Adrenal gland (tissue), 12 donors: ENCODE data around the gene COL23A1. TPM values are rescaled to one million over a fixed set of nuclear protein-coding genes. Genes with fewer than 3 reads are reported as not detected.

Experiments
- DNase-seq, 7 donors: peaks; one replicate each; pipeline ENCODE4 v3.0.0-alpha.2; 2019 to 2020
- H3K27ac ChIP-seq, 5 donors: fragments of 200-600 bp; sonication (generic) in 4 of 5; 1 replicate in 3 of 5; 2 replicates in 2 of 5; pipeline versions ENCODE4 v1.5.1 to v1.8.0; 2016 to 2020; ENCODE audit warnings: mild to moderate bottlenecking in 1 of 5
- H3K27me3 ChIP-seq: fragments of 200-600 bp; 2 replicates; pipeline ENCODE4 v1.8.0; 2021
- H3K36me3 ChIP-seq, 2 donors: fragments of 200-600 bp; replicated peaks in 1 of 2; 1 replicate in 1 of 2; 2 replicates in 1 of 2; pipeline versions ENCODE4 v1.5.1 to v1.8.0; 2018 to 2022
- H3K4me1 ChIP-seq, 2 donors: fragments of 200-600 bp; replicated peaks in 1 of 2; 1 replicate in 1 of 2; 2 replicates in 1 of 2; pipeline versions ENCODE4 v1.5.1 to v1.8.0; 2018 to 2021
- H3K4me3 ChIP-seq, 4 donors: fragments of 200-600 bp; sonication (generic) in 3 of 4; one replicate each; pipeline ENCODE4 v1.5.1; 2016 to 2018
- H3K9me3 ChIP-seq, 3 donors: fragments of 200-600 bp; sonication (generic) in 1 of 3; replicated peaks in 1 of 3; 1 replicate in 2 of 3; 2 replicates in 1 of 3; pipeline versions ENCODE4 v1.5.1 to v1.8.0; 2016 to 2021
- POLR2A ChIP-seq, 2 donors: fragments of 450-650 bp; IDR thresholded peaks; one replicate each; pipeline ENCODE4 v1.6.1; 2017; ENCODE audit warnings: antibody characterized with exemption in 2 of 2, mild to moderate bottlenecking in 2 of 2, moderate library complexity in 1 of 2
- WGBS, 4 donors: extraction: QIAGEN DNeasy Blood & Tissue Kit in 2 of 4; methylation state at CpG; one replicate each; pipeline versions ENCODE4 v1.1.5 to v1.1.7; 2013 to 2017; 5-methylcytosine and 5-hydroxymethylcytosine counted together
- intact Hi-C, 2 donors: fragments of 100-400 bp; cut with DNase I; formaldehyde crosslinking; loops; one replicate each; pipeline versions ENCODE4 v1.14.1 to v1.15.0; 2022 to 2023
- polyA plus RNA-seq, 3 donors: library from polyadenylated mRNA; stranded (reverse); fragments of 200-250 nt in 2 of 3; fragments of 350-450 nt in 1 of 3; fragmentation: Illumina TruSeq in 1 of 3; extraction: RNeasy Lipid Tissue Mini Kit (QIAGEN cat#74804) in 1 of 3; gene quantifications; one replicate each; pipeline ENCODE4 v1.2.3, GENCODE V29; 2013 to 2014
- total RNA-seq, 9 donors: library from RNA; depleted of rRNA in 4 of 9; stranded (reverse); fragments of >200 nt in 4 of 9; fragments of 120-200 nt in 1 of 9; fragmentation: NEBNext Ultra II Directional in 1 of 9; extraction: Animal tissue kit (Norgen Biotek cat#: 25700) in 1 of 9; gene quantifications; one replicate each; pipeline versions ENCODE4 v1.1.0 to v1.2.4, GENCODE V29; 2013 to 2023
- TF ChIP-seq, protein P1 (sequence below), 6 experiments: fragments of 450-650 bp in 4 of 6; fragments of 200-600 bp in 2 of 6; sonication (generic) in 1 of 6; IDR thresholded peaks; 1 replicate in 5 of 6; 2 replicates in 1 of 6; pipeline versions ENCODE4 v1.5.1 to v1.8.0; 2016 to 2021; ENCODE audit warnings: antibody characterized with exemption in 6 of 6, mild to moderate bottlenecking in 2 of 6, moderate library complexity in 1 of 6
- donor health status: healthy with polysubstance abuse.
- donor health status: Bipolar disorder and iron deficiency.
- donor health status: DM: yes; HTN: yes; CAD: no.
- donor health status: DM: no; HTN: no; CAD: no.
- donor health status: DM: no; HTN: no; CAD: no.
- donor health status: DM: yes; HTN: yes; CAD: no.

COL23A1 gene
- total and polyA plus RNA-seq, 12 donors = 0.09 to 4.4 (median 0.88) TPM

DNA sequence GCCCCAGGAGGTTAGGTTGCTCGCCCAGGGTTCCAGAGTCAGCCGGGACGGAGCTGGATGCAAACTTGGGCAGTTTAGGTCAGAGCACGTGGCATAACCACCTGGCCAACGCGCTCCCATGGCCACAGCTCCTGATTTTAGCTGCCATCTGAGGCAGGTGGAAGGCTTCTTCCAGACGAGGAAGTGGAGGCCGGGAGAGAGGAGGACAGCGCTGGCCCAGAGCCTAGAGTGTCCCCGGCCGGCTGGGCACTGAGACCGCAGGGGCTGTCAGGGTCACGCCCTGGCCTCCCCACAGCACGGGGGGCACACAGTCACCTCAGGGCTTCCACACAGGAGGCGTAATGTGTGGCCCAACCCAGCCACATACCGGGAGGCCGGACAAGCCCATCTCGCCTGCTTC, 341.4 kb downstream of the COL23A1 start:
- Histone ChIP-seq H3K27me3 (no peaks in the 10 kb centered on the region), H3K36me3 (no peaks in the 10 kb centered on the region), H3K9me3 (no peaks in the 10 kb centered on the region), H3K27ac (no peak overlapping the region), H3K4me1 (no peaks in the 10 kb centered on the region), H3K4me3 (no peak overlapping the region)
- no peak for DNase-seq
- no peak for TF ChIP-seq POLR2A (IDR thresholded peaks at IDR 0.05)
- TF ChIP-seq, protein P1, sequence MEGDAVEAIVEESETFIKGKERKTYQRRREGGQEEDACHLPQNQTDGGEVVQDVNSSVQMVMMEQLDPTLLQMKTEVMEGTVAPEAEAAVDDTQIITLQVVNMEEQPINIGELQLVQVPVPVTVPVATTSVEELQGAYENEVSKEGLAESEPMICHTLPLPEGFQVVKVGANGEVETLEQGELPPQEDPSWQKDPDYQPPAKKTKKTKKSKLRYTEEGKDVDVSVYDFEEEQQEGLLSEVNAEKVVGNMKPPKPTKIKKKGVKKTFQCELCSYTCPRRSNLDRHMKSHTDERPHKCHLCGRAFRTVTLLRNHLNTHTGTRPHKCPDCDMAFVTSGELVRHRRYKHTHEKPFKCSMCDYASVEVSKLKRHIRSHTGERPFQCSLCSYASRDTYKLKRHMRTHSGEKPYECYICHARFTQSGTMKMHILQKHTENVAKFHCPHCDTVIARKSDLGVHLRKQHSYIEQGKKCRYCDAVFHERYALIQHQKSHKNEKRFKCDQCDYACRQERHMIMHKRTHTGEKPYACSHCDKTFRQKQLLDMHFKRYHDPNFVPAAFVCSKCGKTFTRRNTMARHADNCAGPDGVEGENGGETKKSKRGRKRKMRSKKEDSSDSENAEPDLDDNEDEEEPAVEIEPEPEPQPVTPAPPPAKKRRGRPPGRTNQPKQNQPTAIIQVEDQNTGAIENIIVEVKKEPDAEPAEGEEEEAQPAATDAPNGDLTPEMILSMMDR (IDR thresholded peaks at IDR 0.05) = no peak
- WGBS, 4 donors = 79 to 91% (median 90%) methylated on average over 10 to 18 of the region's 18 CpGs
- intact Hi-C loops = no loop called here

- Histone ChIP-seq H3K4me3 (no peak overlapping the region), H3K9me3 (no peaks in the 10 kb centered on the region), H3K36me3 (no peaks in the 10 kb centered on the region), H3K27me3 (no peaks in the 10 kb centered on the region), H3K4me1 (no peaks in the 10 kb centered on the region), H3K27ac (no peak overlapping the region)
- 74 to 87% (median 79%) methylated on average over 17 to 24 of the region's 24 CpGs for WGBS, 4 donors
- TF ChIP-seq, protein P1 (IDR thresholded peaks at IDR 0.05) = no peak
- no peak for TF ChIP-seq POLR2A (IDR thresholded peaks at IDR 0.05)
- DNase-seq = no peak
- intact Hi-C loops = no loop called here
Observed at GRCh38 chr5:178247481-178248456, 342.4 kb downstream of the COL23A1 start.

GRCh38 chr5:178246624-178247279, 343.4 kb downstream of the COL23A1 start:
- Histone ChIP-seq H3K9me3 (no peaks in the 10 kb centered on the region), H3K4me1 (no peaks in the 10 kb centered on the region)
- WGBS, 4 donors = 68 to 82% (median 77%) methylated on average over 9 to 15 of the region's 15 CpGs

GRCh38 chr5:178245389-178245788, 344.8 kb downstream of the COL23A1 start:
- no peaks in the 10 kb centered on the region for H3K27me3 ChIP-seq
- H3K9me3 ChIP-seq = no peaks in the 10 kb centered on the region
- no peak overlapping the region for H3K4me3 ChIP-seq
- DNase-seq = no peak
- H3K36me3 ChIP-seq = no peaks in the 10 kb centered on the region
- no peak overlapping the region for H3K27ac ChIP-seq
- intact Hi-C loops = no loop called here
- WGBS, 4 donors = 80 to 88% (median 85%) methylated on average over 2 of the region's 2 CpGs
- no peak for TF ChIP-seq POLR2A (IDR thresholded peaks at IDR 0.05)
- TF ChIP-seq, protein P1 (IDR thresholded peaks at IDR 0.05) = no peak
- peaks cover 0 to 5% of the 10 kb centered on the region in 2 donors for H3K4me1 ChIP-seq

More at GRCh38 chr5:178246624-178247279, 343.4 kb downstream of the COL23A1 start:
- Histone ChIP-seq H3K27ac (no peak overlapping the region), H3K4me3 (no peak overlapping the region), H3K27me3 (no peaks in the 10 kb centered on the region), H3K36me3 (no peaks in the 10 kb centered on the region)
- intact Hi-C loops = no loop called here
- TF ChIP-seq, protein P1 (IDR thresholded peaks at IDR 0.05) = no peak
- no peak for TF ChIP-seq POLR2A (IDR thresholded peaks at IDR 0.05)
- no peak for DNase-seq
